DOHH2 (cell line): ENCODE measurements around the gene CCDC24.
A peak's percentile ranks its signal among the peaks of the same experiment; 100 is the strongest.

Experiments
- H3F3A ChIP-seq: fragments of 200-600 bp; sonication (generic), shearing (Covaris generic); 2 replicates; pipeline ENCODE4 v1.6.0; 2016; ENCODE audit warnings: antibody characterized with exemption, mild to moderate bottlenecking; ENCODE audit not compliant: control insufficient read depth, insufficient read depth
- H3K27ac ChIP-seq: fragments of 200-600 bp; sonication (generic); 2 replicates; pipeline ENCODE4 v1.5.1; 2014; ENCODE audit warnings: low read depth, mild to moderate bottlenecking, low read length, moderate library complexity
- H3K27me3 ChIP-seq: fragments of 200-600 bp; sonication (generic); 2 replicates; pipeline ENCODE4 v1.6.1; 2014; ENCODE audit warnings: mild to moderate bottlenecking, low read length, mixed read lengths; ENCODE audit not compliant: control insufficient read depth
- H3K36me3 ChIP-seq: fragments of 200-600 bp; sonication (generic); 2 replicates; pipeline ENCODE4 v1.6.1; 2014; ENCODE audit warnings: mild to moderate bottlenecking, low read length, moderate library complexity, mixed read lengths; ENCODE audit not compliant: control insufficient read depth
- H3K4me1 ChIP-seq: fragments of 200-600 bp; sonication (generic); 2 replicates; pipeline ENCODE4 v1.6.1; 2014; ENCODE audit warnings: mild to moderate bottlenecking, low read length, mixed read lengths; ENCODE audit not compliant: control insufficient read depth
- H3K4me2 ChIP-seq: fragments of 200-600 bp; sonication (generic); 2 replicates; pipeline ENCODE4 v1.6.0; 2014; ENCODE audit warnings: mild to moderate bottlenecking, low read length, moderate library complexity
- H3K4me3 ChIP-seq: fragments of 200-600 bp; sonication (generic); 2 replicates; pipeline ENCODE4 v1.5.1; 2014; ENCODE audit warnings: mild to moderate bottlenecking, low read length, mixed read lengths
- H3K79me2 ChIP-seq: fragments of 200-600 bp; sonication (generic); 2 replicates; pipeline ENCODE4 v1.6.1; 2014; ENCODE audit warnings: mild to moderate bottlenecking, low read length, mixed read lengths; ENCODE audit not compliant: control insufficient read depth
- H3K9me2 ChIP-seq: fragments of 200-600 bp; sonication (generic); replicated peaks from 2 replicates; pipeline ENCODE4 v1.6.1; 2014; ENCODE audit warnings: mild to moderate bottlenecking, low read length, mixed read lengths; ENCODE audit not compliant: control insufficient read depth
- H3K9me3 ChIP-seq: fragments of 200-600 bp; sonication (generic); 2 replicates; pipeline ENCODE4 v1.6.1; 2014; ENCODE audit warnings: antibody characterized with exemption, low read length, mixed read lengths; ENCODE audit not compliant: control insufficient read depth, insufficient read depth
- H4K20me1 ChIP-seq: fragments of 200-600 bp; sonication (generic); 2 replicates; pipeline ENCODE4 v1.6.0; 2014; ENCODE audit warnings: low read depth, mild to moderate bottlenecking, antibody characterized with exemption, low read length, moderate library complexity; ENCODE audit not compliant: control insufficient read depth, insufficient read depth
- CTCF ChIP-seq: fragments of 200-600 bp; sonication (generic); IDR thresholded peaks from one replicate; pipeline ENCODE4 v1.5.1; 2014; ENCODE audit warnings: antibody characterized with exemption, mild to moderate bottlenecking, low read depth, low read length; ENCODE audit not compliant: poor library complexity, severe bottlenecking
- EZH2phosphoT487 ChIP-seq: fragments of 200-600 bp; sonication (generic); IDR thresholded peaks from 2 replicates; pipeline ENCODE4 v1.6.1; 2017; ENCODE audit warnings: borderline replicate concordance, mild to moderate bottlenecking, antibody characterized with exemption, low read length, moderate library complexity, mixed read lengths

Gene CCDC24

GRCh38 chr1:43945674-43946235 lies 45.6 kb upstream of the CCDC24 start:
- Histone ChIP-seq H3K27me3 (no peaks in the 10 kb centered on the region), H3K27ac (no peak overlapping the region), H3K4me1 (peaks cover 26% of the 10 kb centered on the region), H3K4me2 (peak overlapping the region; percentile 93), H3K4me3 (peak overlapping the region; percentile 94), H3F3A (no peaks in the 10 kb centered on the region), H3K79me2 (peaks cover 41% of the 10 kb centered on the region), H3K9me3 (no peaks in the 10 kb centered on the region), H4K20me1 (no peaks in the 10 kb centered on the region), H3K9me2 (no peaks in the 10 kb centered on the region), H3K36me3 (peaks cover 23% of the 10 kb centered on the region)
- TF ChIP-seq EZH2phosphoT487 (no peak), CTCF (no peak)

GRCh38 chr1:43946236-43947060 lies 45.0 kb upstream of the CCDC24 start, which contains the start of gene IPO13:
IPO13 (plus strand) TSS chr1:43946950; CDS start chr1:43947601, 651 bp downstream.
- Histone ChIP-seq H3K9me2 (no peaks in the 10 kb centered on the region), H3F3A (no peaks in the 10 kb centered on the region), H3K4me3 (peak within 1 kb of the TSS; percentile 94), H3K4me2 (peak within 1 kb of the TSS; percentile 93), H4K20me1 (no peaks in the 10 kb centered on the region), H3K9me3 (no peaks in the 10 kb centered on the region), H3K79me2 (peaks cover 46% of the 10 kb centered on the region), H3K4me1 (peaks cover 26% of the 10 kb centered on the region), H3K27ac (peak within 1 kb of the TSS; percentile 64), H3K36me3 (peaks cover 27% of the 10 kb centered on the region), H3K27me3 (no peaks in the 10 kb centered on the region)
- TF ChIP-seq CTCF (peak; percentile 89), EZH2phosphoT487 (no peak)

- Histone ChIP-seq H3K79me2 (peaks cover 50% of the 10 kb centered on the region), H3K36me3 (peaks cover 27% of the 10 kb centered on the region)
These were observed 44.1 kb upstream of the CCDC24 start for GRCh38 chr1:43947061-43947873.

More at GRCh38 chr1:43947061-43947873, 44.1 kb upstream of the CCDC24 start:
- Histone ChIP-seq H3K4me3 (peak overlapping the region; percentile 94), H4K20me1 (no peaks in the 10 kb centered on the region), H3F3A (no peaks in the 10 kb centered on the region), H3K9me2 (no peaks in the 10 kb centered on the region), H3K4me1 (peaks cover 26% of the 10 kb centered on the region), H3K27ac (peak overlapping the region; percentile 64), H3K9me3 (no peaks in the 10 kb centered on the region), H3K27me3 (no peaks in the 10 kb centered on the region), H3K4me2 (peak overlapping the region; percentile 93)
- TF ChIP-seq EZH2phosphoT487, result no peak
- TF ChIP-seq CTCF, result no peak
